Measurements from ENCODE around the gene TAF11L4. TPM values are rescaled to one million over a fixed set of nuclear protein-coding genes. Genes with fewer than 3 reads are reported as not detected.
"Not testable (repeated sequence)": the region's sequence is repeated elsewhere in the genome, so short reads cannot be mapped to it uniquely, and the experiment has no call there.

The TAF11L4 gene
- not detected in 2 replicates for total RNA-seq (ENCODE audit: low replicate concordance)

DNA sequence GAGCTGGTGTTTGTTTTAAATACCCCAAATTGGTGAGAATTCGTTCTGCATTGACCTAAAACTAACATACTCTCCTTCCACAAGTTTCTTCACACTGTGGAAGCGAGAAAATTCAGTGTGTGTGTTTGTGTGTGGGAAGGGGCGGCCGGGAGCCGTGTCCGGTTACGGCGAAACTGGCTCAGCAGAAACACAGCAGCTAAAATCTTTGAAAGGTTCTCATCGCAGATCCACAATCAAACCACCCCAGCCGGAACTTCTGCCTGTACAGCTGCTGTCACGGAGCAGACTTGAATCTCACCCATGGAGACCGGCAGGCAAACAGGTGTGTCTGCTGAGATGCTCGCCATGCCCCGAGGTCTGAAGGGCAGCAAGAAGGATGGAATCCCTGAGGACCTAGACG is at the start of gene TAF11L4:
Gene TAF11L4 (plus strand): TSS at position 301 of the 400 bp plus-strand sequence.
- H4K20me1 ChIP-seq (ENCODE audit: low read depth); H3K9me3 Mint-ChIP-seq; H2AFZ ChIP-seq (replicated peaks); H3K36me3 Mint-ChIP-seq; H3K4me3 Mint-ChIP-seq; H3K27me3 ChIP-seq; H3K9me3 ChIP-seq (ENCODE audit: low read depth); H3K4me3 ChIP-seq; H3K4me1 Mint-ChIP-seq; H3K4me1 ChIP-seq; H3K36me3 ChIP-seq; H3F3A ChIP-seq (ENCODE audit: low read depth); H3K4me2 ChIP-seq; H3K9ac ChIP-seq; H3K79me2 ChIP-seq (ENCODE audit: low read depth); H3K27me3 Mint-ChIP-seq (ENCODE audit: insufficient read depth, low read depth); DNase-seq (ENCODE audit: low spot score); H3K27ac ChIP-seq; H3K27ac Mint-ChIP-seq: not testable (repeated sequence)

DNA sequence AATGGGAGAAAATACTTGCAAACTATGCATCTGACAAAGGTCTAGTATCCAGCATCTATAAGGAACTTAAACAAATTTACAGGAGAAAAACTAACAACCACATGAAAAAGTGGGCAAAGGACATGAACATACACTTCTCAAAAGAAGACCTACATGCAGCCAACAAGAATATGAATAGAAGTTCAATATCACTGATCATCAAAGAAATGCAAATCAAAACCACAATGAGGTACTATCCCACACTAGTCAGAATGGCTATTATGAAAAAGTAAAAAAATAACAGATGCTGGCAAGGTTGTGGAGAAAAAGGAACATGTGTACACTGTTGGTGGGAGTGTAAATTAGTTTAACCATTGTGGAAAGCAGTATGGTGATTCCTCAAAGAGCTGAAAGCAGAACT is 46.5 kb upstream of the TAF11L4 start:
- not testable (repeated sequence) for H3K4me1 Mint-ChIP-seq; H3K9me3 Mint-ChIP-seq; H3K27ac Mint-ChIP-seq; H3K9me3 ChIP-seq (ENCODE audit: low read depth); H3K4me3 ChIP-seq; H3K9ac ChIP-seq; H3K79me2 ChIP-seq (ENCODE audit: low read depth); H3K4me2 ChIP-seq; H2AFZ ChIP-seq (replicated peaks); DNase-seq (ENCODE audit: low spot score); H3K27ac ChIP-seq; H3K36me3 Mint-ChIP-seq; H3K27me3 ChIP-seq; H3K36me3 ChIP-seq; H4K20me1 ChIP-seq (ENCODE audit: low read depth); H3K4me1 ChIP-seq; H3F3A ChIP-seq (ENCODE audit: low read depth); H3K27me3 Mint-ChIP-seq (ENCODE audit: insufficient read depth, low read depth); H3K4me3 Mint-ChIP-seq

DNA sequence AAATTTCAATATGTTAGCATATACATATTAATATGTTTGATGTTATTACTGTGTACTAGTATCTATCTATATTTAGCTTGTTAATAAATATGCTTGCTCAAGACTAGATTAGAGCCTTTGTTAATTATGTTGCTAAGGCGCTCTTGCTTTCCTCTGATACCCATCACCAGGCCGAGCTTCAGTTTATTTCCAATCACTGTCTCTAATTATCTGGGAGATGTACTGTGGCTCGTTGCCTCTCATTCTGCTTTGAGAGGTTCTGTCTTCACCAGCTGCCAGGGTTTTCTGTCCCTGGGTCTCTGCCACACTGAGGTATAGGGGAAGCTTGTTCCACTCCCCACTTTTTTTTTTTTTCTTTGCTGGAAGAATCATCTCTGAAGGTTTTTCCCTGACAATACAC is 44.6 kb upstream of the TAF11L4 start:
- no peaks in the 10 kb centered on the region for H3K4me1 Mint-ChIP-seq
- no peaks in the 10 kb centered on the region for H3K9me3 ChIP-seq (ENCODE audit: low read depth)
- TF ChIP-seq, protein P1, sequence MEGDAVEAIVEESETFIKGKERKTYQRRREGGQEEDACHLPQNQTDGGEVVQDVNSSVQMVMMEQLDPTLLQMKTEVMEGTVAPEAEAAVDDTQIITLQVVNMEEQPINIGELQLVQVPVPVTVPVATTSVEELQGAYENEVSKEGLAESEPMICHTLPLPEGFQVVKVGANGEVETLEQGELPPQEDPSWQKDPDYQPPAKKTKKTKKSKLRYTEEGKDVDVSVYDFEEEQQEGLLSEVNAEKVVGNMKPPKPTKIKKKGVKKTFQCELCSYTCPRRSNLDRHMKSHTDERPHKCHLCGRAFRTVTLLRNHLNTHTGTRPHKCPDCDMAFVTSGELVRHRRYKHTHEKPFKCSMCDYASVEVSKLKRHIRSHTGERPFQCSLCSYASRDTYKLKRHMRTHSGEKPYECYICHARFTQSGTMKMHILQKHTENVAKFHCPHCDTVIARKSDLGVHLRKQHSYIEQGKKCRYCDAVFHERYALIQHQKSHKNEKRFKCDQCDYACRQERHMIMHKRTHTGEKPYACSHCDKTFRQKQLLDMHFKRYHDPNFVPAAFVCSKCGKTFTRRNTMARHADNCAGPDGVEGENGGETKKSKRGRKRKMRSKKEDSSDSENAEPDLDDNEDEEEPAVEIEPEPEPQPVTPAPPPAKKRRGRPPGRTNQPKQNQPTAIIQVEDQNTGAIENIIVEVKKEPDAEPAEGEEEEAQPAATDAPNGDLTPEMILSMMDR (IDR thresholded peaks at IDR 0.05), result no peak
- no peak for TF ChIP-seq EZH2 (IDR thresholded peaks at IDR 0.05)
- no peak for TF ChIP-seq EZH2phosphoT487 (IDR thresholded peaks at IDR 0.05)
- no peaks in the 10 kb centered on the region for H3K9me3 Mint-ChIP-seq
- no peak overlapping the region for H3K9ac ChIP-seq
- H3K36me3 Mint-ChIP-seq, result no peaks in the 10 kb centered on the region
- H3K79me2 ChIP-seq (ENCODE audit: low read depth), result no peaks in the 10 kb centered on the region
- no peaks in the 10 kb centered on the region for H3K4me1 ChIP-seq
- H3K27me3 ChIP-seq, result no peaks in the 10 kb centered on the region
- H2AFZ ChIP-seq (replicated peaks), result no peak overlapping the region
- H3K27me3 Mint-ChIP-seq (ENCODE audit: insufficient read depth, low read depth), result no peaks in the 10 kb centered on the region
- H3F3A ChIP-seq (ENCODE audit: low read depth), result no peaks in the 10 kb centered on the region
- H3K4me3 Mint-ChIP-seq, result no peak overlapping the region
- H3K4me2 ChIP-seq, result no peak overlapping the region
- no peak overlapping the region for H3K4me3 ChIP-seq
- H4K20me1 ChIP-seq (ENCODE audit: low read depth), result no peaks in the 10 kb centered on the region
- H3K27ac ChIP-seq, result no peak overlapping the region
- no peaks in the 10 kb centered on the region for H3K36me3 ChIP-seq
- no peak for DNase-seq (ENCODE audit: low spot score)
- no peak overlapping the region for H3K27ac Mint-ChIP-seq

DNA sequence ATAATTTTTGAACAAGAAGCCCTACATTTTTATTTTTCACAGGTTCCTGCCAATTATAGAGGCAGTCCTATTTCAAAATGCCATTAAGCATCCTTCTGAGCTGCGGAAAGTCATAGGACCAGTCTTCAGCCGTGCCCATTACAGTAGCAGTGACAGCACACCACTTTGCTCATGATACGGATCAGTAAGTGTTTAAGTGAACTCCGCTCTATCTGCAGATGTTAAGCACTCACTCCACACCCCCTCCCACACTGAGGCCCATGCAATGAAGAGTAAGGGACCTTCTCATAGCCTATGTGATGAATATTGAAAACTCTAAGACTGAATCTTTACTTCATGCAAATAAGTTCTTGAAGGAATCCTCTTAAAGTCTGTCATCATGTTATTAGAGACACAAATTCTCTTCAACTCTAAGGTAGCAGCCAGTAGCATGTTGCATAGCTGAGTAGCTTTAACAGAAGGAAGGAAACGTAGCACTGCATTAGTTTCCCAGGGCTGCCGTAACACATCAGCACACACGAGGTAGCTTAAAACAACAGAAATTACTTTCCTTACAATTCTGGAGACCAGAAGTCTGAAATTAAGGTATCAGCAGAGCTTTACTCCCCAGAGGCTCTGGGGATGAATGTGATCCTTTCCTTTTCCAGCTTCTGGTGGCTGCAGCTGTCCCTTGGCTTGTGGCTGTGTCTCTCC is 43.9 kb upstream of the TAF11L4 start:
- Histone ChIP-seq H3K4me3 (no peak overlapping the region), H3K36me3 (no peaks in the 10 kb centered on the region), H3K4me2 (no peak overlapping the region), H3K4me1 (no peaks in the 10 kb centered on the region), H3K27ac (no peak overlapping the region), H3F3A (ENCODE audit: low read depth) (no peaks in the 10 kb centered on the region), H3K9me3 (ENCODE audit: low read depth) (no peaks in the 10 kb centered on the region), H3K27me3 (no peaks in the 10 kb centered on the region), H2AFZ (replicated peaks) (no peak overlapping the region), H4K20me1 (ENCODE audit: low read depth) (no peaks in the 10 kb centered on the region), H3K9ac (no peak overlapping the region), H3K79me2 (ENCODE audit: low read depth) (no peaks in the 10 kb centered on the region)
- no peaks in the 10 kb centered on the region for H3K27me3 Mint-ChIP-seq (ENCODE audit: insufficient read depth, low read depth)
- H3K36me3 Mint-ChIP-seq, result no peaks in the 10 kb centered on the region
- TF ChIP-seq EZH2phosphoT487 (IDR thresholded peaks at IDR 0.05), result no peak
- TF ChIP-seq, protein P1 (IDR thresholded peaks at IDR 0.05), result no peak
- no peak for TF ChIP-seq EZH2 (IDR thresholded peaks at IDR 0.05)
- H3K4me1 Mint-ChIP-seq, result no peaks in the 10 kb centered on the region
- H3K9me3 Mint-ChIP-seq, result no peaks in the 10 kb centered on the region
- no peak overlapping the region for H3K27ac Mint-ChIP-seq
- DNase-seq (ENCODE audit: low spot score), result no peak
- no peak overlapping the region for H3K4me3 Mint-ChIP-seq
